PC-3 (cell line): ENCODE measurements around the gene TRMT5.

ENCODE experiments used
- CTCF ChIP-seq: fragments of 300-600 bp; sonication (generic); conservative IDR thresholded peaks from 2 replicates; pipeline ENCODE4 v1.5.1; 2017; ENCODE audit warnings: antibody characterized with exemption, low read depth, mild to moderate bottlenecking, low read length
- EZH2 ChIP-seq: fragments of 300-600 bp; sonication (generic); IDR thresholded peaks from one replicate; pipeline ENCODE4 v1.6.1; 2017; ENCODE audit warnings: antibody characterized with exemption, mild to moderate bottlenecking, low read length; ENCODE audit not compliant: unreplicated experiment
- EZH2phosphoT487 ChIP-seq: fragments of 300-600 bp; sonication (generic); IDR thresholded peaks from 2 replicates; pipeline ENCODE4 v1.6.1; 2018; ENCODE audit warnings: mild to moderate bottlenecking, antibody characterized with exemption, low read length, borderline replicate concordance

GRCh38 chr14:60958146-60958545, 22.7 kb downstream of the TRMT5 start:
- no peak for TF ChIP-seq EZH2
- no peak for TF ChIP-seq CTCF
- TF ChIP-seq EZH2phosphoT487: no peak
